CD4-positive, CD25-positive, alpha-beta regulatory T cell (primary cell): Measurements from ENCODE around the gene THOC6. TPM values are rescaled to one million over a fixed set of nuclear protein-coding genes. Genes with fewer than 3 reads are reported as not detected.
A peak's percentile ranks its signal among the peaks of the same experiment; 100 is the strongest.
"Not testable (repeated sequence)": the region's sequence is repeated elsewhere in the genome, so short reads cannot be mapped to it uniquely, and the experiment has no call there.

Source experiments
- ATAC-seq, 2 donors: fragments of 150-1000 bp; cut with Tn5 transposase; one replicate each; pipeline ENCODE4 v1.10.0; 2021; ENCODE audit warnings: low read depth in 2 of 2, moderate number of reproducible peaks in 2 of 2, moderate library complexity in 1 of 2
- DNase-seq, 3 donors: peaks; one replicate each; pipeline versions ENCODE4 v3.0.0 to v3.0.0-alpha.2; 2012 to 2022; ENCODE audit warnings: mixed read lengths in 1 of 3
- H3K27ac ChIP-seq: one replicate; pipeline ENCODE4 v1.7.0; 2013; ENCODE audit warnings: mild to moderate bottlenecking, low read length; ENCODE audit not compliant: insufficient read depth, poor library complexity, severe bottlenecking
- H3K27me3 ChIP-seq: one replicate; pipeline ENCODE4 v1.7.0; 2013; ENCODE audit warnings: low read length; ENCODE audit not compliant: control insufficient read depth, insufficient read depth
- H3K36me3 ChIP-seq: one replicate; pipeline ENCODE4 v1.7.0; 2013; ENCODE audit warnings: mild to moderate bottlenecking, low read length, moderate library complexity; ENCODE audit not compliant: control insufficient read depth, insufficient read depth
- H3K4me1 ChIP-seq: 2 replicates; pipeline ENCODE4 v1.7.0; 2013; ENCODE audit warnings: mild to moderate bottlenecking, low read length; ENCODE audit not compliant: insufficient read depth, control insufficient read depth, poor library complexity, severe bottlenecking
- H3K4me3 ChIP-seq: one replicate; pipeline ENCODE4 v1.7.0; 2013; ENCODE audit warnings: low read depth, mild to moderate bottlenecking, low read length, moderate library complexity
- H3K9me3 ChIP-seq, 2 experiments: 1 replicate in 1 of 2; 2 replicates in 1 of 2; pipeline ENCODE4 v1.7.0; 2013; ENCODE audit warnings: low read length in 2 of 2, mild to moderate bottlenecking in 1 of 2, moderate library complexity in 1 of 2; ENCODE audit not compliant: control insufficient read depth in 2 of 2
- H3K27ac Mint-ChIP-seq, 3 donors: one replicate each; pipeline ENCODE4 v1.8.0; 2020 to 2022; ENCODE audit warnings: mild to moderate bottlenecking in 3 of 3, mixed read lengths in 3 of 3, moderate library complexity in 2 of 3
- H3K27me3 Mint-ChIP-seq: one replicate; pipeline ENCODE4 v1.8.0; 2022; ENCODE audit warnings: mild to moderate bottlenecking, mixed read lengths
- H3K36me3 Mint-ChIP-seq: one replicate; pipeline ENCODE4 v1.8.0; 2020; ENCODE audit warnings: mixed read lengths
- H3K4me1 Mint-ChIP-seq, 4 donors: one replicate each; pipeline ENCODE4 v1.8.0; 2020 to 2022; ENCODE audit warnings: mixed read lengths in 4 of 4, mild to moderate bottlenecking in 1 of 4
- H3K4me3 Mint-ChIP-seq, 4 donors: one replicate each; pipeline ENCODE4 v1.8.0; 2020 to 2022; ENCODE audit warnings: mild to moderate bottlenecking in 4 of 4, mixed read lengths in 4 of 4, moderate library complexity in 3 of 4
- H3K9me3 Mint-ChIP-seq, 7 donors: one replicate each; pipeline ENCODE4 v1.8.0; 2020 to 2022; ENCODE audit warnings: mixed read lengths in 7 of 7, mild to moderate bottlenecking in 3 of 7, moderate library complexity in 2 of 7
- polyA plus RNA-seq, 4 donors: library from polyadenylated mRNA; unstranded; fragments of 300-500 nt; fragmentation: Illumina TruSeq; gene quantifications; one replicate each; pipeline ENCODE4 v1.2.3, GENCODE V29; 2021
- total RNA-seq: library from RNA; stranded (reverse); gene quantifications from one replicate; pipeline ENCODE4 v1.2.3, GENCODE V29; 2022

Gene THOC6
- total and polyA plus RNA-seq, 5 donors from 2014 or later: 16.2 to 49.2 (median 39.4) TPM

DNA sequence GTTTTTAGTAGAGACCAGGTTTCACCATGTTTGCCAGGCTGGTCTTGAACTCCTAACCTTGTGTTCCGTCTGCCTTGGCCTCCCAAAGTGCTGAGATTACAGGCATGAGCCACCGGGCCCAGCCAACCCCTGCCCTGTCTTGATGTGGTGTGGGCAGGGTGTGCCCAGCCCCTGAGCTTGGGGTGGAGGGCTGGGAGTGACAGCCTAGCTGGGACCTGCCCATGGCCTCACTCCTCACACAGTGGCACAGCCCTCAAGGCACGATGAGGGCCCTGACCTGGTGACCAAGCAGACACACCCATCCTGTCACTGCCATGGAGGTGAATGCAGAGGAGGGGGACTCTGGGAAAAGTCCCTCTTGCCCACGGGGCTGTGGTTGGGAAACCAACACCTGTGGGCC is 44.7 kb downstream of the THOC6 start:
- Histone ChIP-seq H3K4me1 (peaks cover 90% of the 10 kb centered on the region), H3K4me3 (peak overlapping the region; percentile 87), H3K27ac (peak overlapping the region; percentile 96)

DNA sequence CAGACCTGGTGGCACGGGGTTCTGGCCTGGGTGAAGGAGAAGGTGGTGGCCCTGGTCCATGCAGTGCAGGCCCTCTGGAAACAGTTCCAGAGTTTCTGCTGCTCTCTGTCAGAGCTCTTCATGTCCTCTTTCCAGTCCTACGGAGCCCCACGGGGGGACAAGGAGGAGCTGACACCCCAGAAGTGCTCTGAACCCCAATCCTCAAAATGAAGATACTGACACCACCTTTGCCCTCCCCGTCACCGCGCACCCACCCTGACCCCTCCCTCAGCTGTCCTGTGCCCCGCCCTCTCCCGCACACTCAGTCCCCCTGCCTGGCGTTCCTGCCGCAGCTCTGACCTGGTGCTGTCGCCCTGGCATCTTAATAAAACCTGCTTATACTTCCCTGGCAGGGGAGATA is 45.3 kb downstream of the THOC6 start:
- Mint-ChIP-seq H3K4me1 (peaks cover 5 to 79% (median 48%) of the 10 kb centered on the region in 4 donors), H3K36me3 (peaks cover 35% of the 10 kb centered on the region), H3K4me3 (peak overlapping the region; percentile 62 to 100 (median 76)), H3K27ac (peak overlapping the region; percentile 70 to 98 (median 83))
- H3K9me3 Mint-ChIP-seq, H3K27me3 Mint-ChIP-seq, DNase-seq, H3K27me3 ChIP-seq, ATAC-seq, H3K4me3 ChIP-seq, H3K9me3 ChIP-seq: not testable (repeated sequence)
- Histone ChIP-seq H3K36me3 (peaks cover 26% of the 10 kb centered on the region), H3K27ac (peak overlapping the region; percentile 55), H3K4me1 (peaks cover 90% of the 10 kb centered on the region)

More for the DNA sequence above, 44.7 kb downstream of the THOC6 start:
- Histone ChIP-seq H3K9me3 (no peaks in the 10 kb centered on the region), H3K27me3 (no peaks in the 10 kb centered on the region), H3K36me3 (peaks cover 26% of the 10 kb centered on the region)
- peak in 1 of 3 donors; percentile 82 for DNase-seq
- H3K9me3 Mint-ChIP-seq: peaks cover 0 to 2% (median 0%) of the 10 kb centered on the region in 7 donors
- peak overlapping the region; percentile 98 to 100 (median 99) for H3K4me3 Mint-ChIP-seq
- H3K4me1 Mint-ChIP-seq: peaks cover 5 to 78% (median 46%) of the 10 kb centered on the region in 4 donors
- H3K36me3 Mint-ChIP-seq: peaks cover 35% of the 10 kb centered on the region
- peaks cover 4% of the 10 kb centered on the region for H3K27me3 Mint-ChIP-seq
- peak overlapping the region; percentile 98 to 99 (median 98) for H3K27ac Mint-ChIP-seq
- no peak for ATAC-seq

- no peak for ATAC-seq
- H3K27me3 Mint-ChIP-seq: peaks cover 8% of the 10 kb centered on the region
- Histone ChIP-seq H3K4me1 (peaks cover 90% of the 10 kb centered on the region), H3K27me3 (no peaks in the 10 kb centered on the region), H3K36me3 (peaks cover 26% of the 10 kb centered on the region), H3K27ac (peak overlapping the region; percentile 45), H3K4me3 (no peak overlapping the region), H3K9me3 (no peaks in the 10 kb centered on the region)
- peaks cover 31% of the 10 kb centered on the region for H3K36me3 Mint-ChIP-seq
- DNase-seq: peak in 1 of 3 donors; percentile 59
- H3K4me1 Mint-ChIP-seq: peaks cover 9 to 79% (median 54%) of the 10 kb centered on the region in 4 donors
- peak overlapping the region; percentile 70 to 98 (median 83) for H3K27ac Mint-ChIP-seq
- peak overlapping the region; percentile 65 to 100 (median 82) for H3K4me3 Mint-ChIP-seq
- peaks cover 0 to 2% (median 0%) of the 10 kb centered on the region in 7 donors for H3K9me3 Mint-ChIP-seq
These were observed 46.8 kb downstream of the THOC6 start for GRCh38 chr16:3070608-3071111.

- Mint-ChIP-seq H3K4me3 (peak overlapping the region; percentile 27 to 100 (median 66)), H3K9me3 (peaks cover 0 to 2% (median 0%) of the 10 kb centered on the region in 7 donors), H3K36me3 (peaks cover 28% of the 10 kb centered on the region), H3K27me3 (peaks cover 8% of the 10 kb centered on the region), H3K27ac (peak overlapping the region; percentile 83 to 98 (median 92)), H3K4me1 (peaks cover 9 to 88% (median 59%) of the 10 kb centered on the region in 4 donors)
- H3K9me3 ChIP-seq: no peaks in the 10 kb centered on the region
- DNase-seq: peak in 1 of 3 donors; percentile 51
- no peaks in the 10 kb centered on the region for H3K27me3 ChIP-seq
- peak overlapping the region; percentile 34 for H3K4me3 ChIP-seq
- no peak for ATAC-seq
- H3K4me1 ChIP-seq: peaks cover 91% of the 10 kb centered on the region
- H3K36me3 ChIP-seq: peaks cover 26% of the 10 kb centered on the region
- H3K27ac ChIP-seq: peak overlapping the region; percentile 45
These were observed 47.8 kb downstream of the THOC6 start for GRCh38 chr16:3071655-3072054.

DNA sequence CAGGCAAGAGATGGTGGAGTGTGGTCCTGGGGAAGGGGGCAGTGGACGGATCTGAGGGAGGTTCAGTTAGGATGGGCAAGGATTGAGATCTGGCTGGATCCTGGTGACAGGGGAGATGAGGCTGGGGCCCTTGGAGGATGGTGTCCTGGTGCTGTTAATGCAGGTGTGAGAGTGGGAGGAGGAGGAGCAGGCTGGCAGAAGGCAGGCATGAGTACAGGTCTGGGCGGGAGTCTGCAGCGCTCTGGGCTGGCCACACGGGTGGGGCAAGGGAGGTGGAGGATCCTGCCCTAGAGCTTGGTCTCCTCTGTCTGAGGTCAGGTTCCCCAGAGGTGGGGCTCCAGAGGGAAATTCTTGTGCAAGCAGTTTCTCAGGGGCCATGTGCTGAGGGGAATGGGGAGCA is 48.3 kb downstream of the THOC6 start:
- peak overlapping the region; percentile 41 for H3K27ac ChIP-seq
- not testable (repeated sequence) for H3K4me3 ChIP-seq, ATAC-seq, H3K27me3 ChIP-seq, H3K27me3 Mint-ChIP-seq, H3K9me3 Mint-ChIP-seq, H3K9me3 ChIP-seq
- H3K27ac Mint-ChIP-seq: peak overlapping the region; percentile 83 to 98 (median 92)
- peak in 1 of 3 donors; percentile 77 for DNase-seq
- H3K36me3 Mint-ChIP-seq: peaks cover 27% of the 10 kb centered on the region
- peaks cover 93% of the 10 kb centered on the region for H3K4me1 ChIP-seq
- peaks cover 9 to 92% (median 63%) of the 10 kb centered on the region in 4 donors for H3K4me1 Mint-ChIP-seq
- peak overlapping the region in 3 of 4 donors; percentile 33 to 78 (median 55) for H3K4me3 Mint-ChIP-seq
- peaks cover 26% of the 10 kb centered on the region for H3K36me3 ChIP-seq

GRCh38 chr16:3072576-3073263 is 48.9 kb downstream of the THOC6 start:
- peak overlapping the region; percentile 94 to 99 (median 99) for H3K27ac Mint-ChIP-seq
- peak overlapping the region; percentile 70 to 90 (median 80) for H3K4me3 Mint-ChIP-seq
- not testable (repeated sequence) for H3K9me3 Mint-ChIP-seq, H3K27me3 ChIP-seq, H3K27me3 Mint-ChIP-seq, ATAC-seq, H3K4me3 ChIP-seq, H3K9me3 ChIP-seq
- H3K36me3 ChIP-seq: peaks cover 22% of the 10 kb centered on the region
- peak overlapping the region; percentile 53 for H3K27ac ChIP-seq
- peaks cover 24% of the 10 kb centered on the region for H3K36me3 Mint-ChIP-seq
- H3K4me1 ChIP-seq: peaks cover 93% of the 10 kb centered on the region
- DNase-seq: peak in 2 of 3 donors; percentile 50 to 78
- H3K4me1 Mint-ChIP-seq: peaks cover 10 to 94% (median 65%) of the 10 kb centered on the region in 4 donors

- Mint-ChIP-seq H3K27ac (peak overlapping the region; percentile 94 to 99 (median 99)), H3K9me3 (peaks cover 0 to 2% (median 0%) of the 10 kb centered on the region in 7 donors), H3K4me3 (peak overlapping the region; percentile 75 to 90 (median 84)), H3K4me1 (peaks cover 13 to 95% (median 69%) of the 10 kb centered on the region in 4 donors), H3K36me3 (peaks cover 24% of the 10 kb centered on the region), H3K27me3 (peaks cover 8% of the 10 kb centered on the region)
- Histone ChIP-seq H3K9me3 (no peaks in the 10 kb centered on the region), H3K4me1 (peaks cover 93% of the 10 kb centered on the region), H3K27ac (peak overlapping the region; percentile 53), H3K27me3 (no peaks in the 10 kb centered on the region), H3K36me3 (peaks cover 15% of the 10 kb centered on the region), H3K4me3 (peak overlapping the region; percentile 69)
- ATAC-seq: no peak
- peak in 1 of 3 donors; percentile 43 for DNase-seq
These were observed 49.6 kb downstream of the THOC6 start for GRCh38 chr16:3073448-3073847.
